ENCODE results near the gene CCT6B.

DNA sequence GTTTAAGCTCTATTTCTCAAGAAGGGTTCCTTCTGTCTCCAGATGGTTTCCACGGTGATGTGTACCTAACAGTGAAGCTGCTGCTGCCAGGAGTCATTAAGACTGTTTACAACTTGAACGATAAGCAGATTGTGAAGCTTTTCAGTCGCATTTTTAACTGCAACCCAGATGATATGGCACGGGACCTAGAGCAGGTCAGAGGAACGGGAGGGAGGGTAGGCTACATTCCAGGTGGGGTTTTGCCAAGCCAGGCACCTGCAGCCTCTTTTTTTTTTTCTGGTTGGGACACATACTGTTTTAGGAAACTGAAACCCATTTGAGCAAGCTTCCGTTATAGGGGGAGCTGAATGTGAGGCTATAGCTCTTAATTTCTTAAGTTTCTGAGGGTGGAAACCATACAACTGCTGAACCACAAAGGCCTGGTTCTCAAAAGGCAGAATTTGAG is 29.7 kb upstream of the CCT6B start:
- TF ChIP-seq, protein P1, sequence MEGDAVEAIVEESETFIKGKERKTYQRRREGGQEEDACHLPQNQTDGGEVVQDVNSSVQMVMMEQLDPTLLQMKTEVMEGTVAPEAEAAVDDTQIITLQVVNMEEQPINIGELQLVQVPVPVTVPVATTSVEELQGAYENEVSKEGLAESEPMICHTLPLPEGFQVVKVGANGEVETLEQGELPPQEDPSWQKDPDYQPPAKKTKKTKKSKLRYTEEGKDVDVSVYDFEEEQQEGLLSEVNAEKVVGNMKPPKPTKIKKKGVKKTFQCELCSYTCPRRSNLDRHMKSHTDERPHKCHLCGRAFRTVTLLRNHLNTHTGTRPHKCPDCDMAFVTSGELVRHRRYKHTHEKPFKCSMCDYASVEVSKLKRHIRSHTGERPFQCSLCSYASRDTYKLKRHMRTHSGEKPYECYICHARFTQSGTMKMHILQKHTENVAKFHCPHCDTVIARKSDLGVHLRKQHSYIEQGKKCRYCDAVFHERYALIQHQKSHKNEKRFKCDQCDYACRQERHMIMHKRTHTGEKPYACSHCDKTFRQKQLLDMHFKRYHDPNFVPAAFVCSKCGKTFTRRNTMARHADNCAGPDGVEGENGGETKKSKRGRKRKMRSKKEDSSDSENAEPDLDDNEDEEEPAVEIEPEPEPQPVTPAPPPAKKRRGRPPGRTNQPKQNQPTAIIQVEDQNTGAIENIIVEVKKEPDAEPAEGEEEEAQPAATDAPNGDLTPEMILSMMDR (IDR thresholded peaks at IDR 0.05; ENCODE audit: insufficient read depth, low read length) = no peak
- TF ChIP-seq POLR2AphosphoS5 (IDR thresholded peaks at IDR 0.05; ENCODE audit: low read depth) (no peak; the same call in none of the 2 replicates), GABPA (IDR thresholded peaks at IDR 0.05; ENCODE audit: low read depth) (no peak), SPI1 (IDR thresholded peaks at IDR 0.05; ENCODE audit: borderline replicate concordance, low read depth) (no peak)
- TF ChIP-seq, protein P2, sequence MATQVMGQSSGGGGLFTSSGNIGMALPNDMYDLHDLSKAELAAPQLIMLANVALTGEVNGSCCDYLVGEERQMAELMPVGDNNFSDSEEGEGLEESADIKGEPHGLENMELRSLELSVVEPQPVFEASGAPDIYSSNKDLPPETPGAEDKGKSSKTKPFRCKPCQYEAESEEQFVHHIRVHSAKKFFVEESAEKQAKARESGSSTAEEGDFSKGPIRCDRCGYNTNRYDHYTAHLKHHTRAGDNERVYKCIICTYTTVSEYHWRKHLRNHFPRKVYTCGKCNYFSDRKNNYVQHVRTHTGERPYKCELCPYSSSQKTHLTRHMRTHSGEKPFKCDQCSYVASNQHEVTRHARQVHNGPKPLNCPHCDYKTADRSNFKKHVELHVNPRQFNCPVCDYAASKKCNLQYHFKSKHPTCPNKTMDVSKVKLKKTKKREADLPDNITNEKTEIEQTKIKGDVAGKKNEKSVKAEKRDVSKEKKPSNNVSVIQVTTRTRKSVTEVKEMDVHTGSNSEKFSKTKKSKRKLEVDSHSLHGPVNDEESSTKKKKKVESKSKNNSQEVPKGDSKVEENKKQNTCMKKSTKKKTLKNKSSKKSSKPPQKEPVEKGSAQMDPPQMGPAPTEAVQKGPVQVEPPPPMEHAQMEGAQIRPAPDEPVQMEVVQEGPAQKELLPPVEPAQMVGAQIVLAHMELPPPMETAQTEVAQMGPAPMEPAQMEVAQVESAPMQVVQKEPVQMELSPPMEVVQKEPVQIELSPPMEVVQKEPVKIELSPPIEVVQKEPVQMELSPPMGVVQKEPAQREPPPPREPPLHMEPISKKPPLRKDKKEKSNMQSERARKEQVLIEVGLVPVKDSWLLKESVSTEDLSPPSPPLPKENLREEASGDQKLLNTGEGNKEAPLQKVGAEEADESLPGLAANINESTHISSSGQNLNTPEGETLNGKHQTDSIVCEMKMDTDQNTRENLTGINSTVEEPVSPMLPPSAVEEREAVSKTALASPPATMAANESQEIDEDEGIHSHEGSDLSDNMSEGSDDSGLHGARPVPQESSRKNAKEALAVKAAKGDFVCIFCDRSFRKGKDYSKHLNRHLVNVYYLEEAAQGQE (IDR thresholded peaks at IDR 0.05; ENCODE audit: insufficient replicate concordance, low read depth) = no peak
